Astrocyte (in vitro differentiated cells and primary cell): ENCODE results near the gene CRYBG1. TPM values are rescaled to one million over a fixed set of nuclear protein-coding genes. Genes with fewer than 3 reads are reported as not detected.

Experiments
- DNase-seq: peaks from one replicate; pipeline ENCODE4 v3.0.0-alpha.2; 2010; ENCODE audit warnings: low read depth
- FAIRE-seq: peaks from 2 replicates; lab custom pipeline; 2011; peaks lifted over from hg19 to GRCh38; lab: Jason Lieb, UNC
- H2AFZ ChIP-seq: 2 replicates; pipeline ENCODE4 v1.6.0; 2012; ENCODE audit warnings: low read depth, low read length, inconsistent platforms
- H3K27ac ChIP-seq: 2 replicates; pipeline ENCODE4 v1.5.1; 2011; ENCODE audit warnings: low read depth, low read length, inconsistent platforms
- H3K27me3 ChIP-seq: 2 replicates; pipeline ENCODE4 v1.6.0; 2011; ENCODE audit warnings: low read length, inconsistent platforms; ENCODE audit not compliant: insufficient read depth
- H3K36me3 ChIP-seq: 2 replicates; pipeline ENCODE4 v1.5.1; 2011; ENCODE audit warnings: low read length, inconsistent platforms; ENCODE audit not compliant: insufficient read depth
- H3K4me1 ChIP-seq: 2 replicates; pipeline ENCODE4 v1.5.1; 2011; ENCODE audit warnings: low read length, inconsistent platforms; ENCODE audit not compliant: insufficient read depth
- H3K4me2 ChIP-seq: 2 replicates; pipeline ENCODE4 v1.6.0; 2012; ENCODE audit warnings: low read length, inconsistent platforms
- H3K4me3 ChIP-seq: 2 replicates; pipeline ENCODE4 v1.5.1; 2011; ENCODE audit warnings: low read depth, mild to moderate bottlenecking, low read length, inconsistent platforms; ENCODE audit not compliant: insufficient read depth
- H3K79me2 ChIP-seq: 2 replicates; pipeline ENCODE4 v1.6.0; 2012; ENCODE audit warnings: mild to moderate bottlenecking, low read length, inconsistent platforms; ENCODE audit not compliant: insufficient read depth
- H3K9ac ChIP-seq: 2 replicates; pipeline ENCODE4 v1.6.0; 2012; ENCODE audit warnings: mild to moderate bottlenecking, low read length, inconsistent platforms
- H3K9me3 ChIP-seq: 2 replicates; pipeline ENCODE4 v1.5.1; 2012; ENCODE audit warnings: low read depth, mild to moderate bottlenecking, low read length, inconsistent platforms; ENCODE audit not compliant: insufficient read depth
- H4K20me1 ChIP-seq: 2 replicates; pipeline ENCODE4 v1.6.0; 2012; ENCODE audit warnings: low read length, inconsistent platforms; ENCODE audit not compliant: insufficient read depth
- H3K27ac Mint-ChIP-seq: one replicate; pipeline ENCODE4 v1.8.0; 2021; ENCODE audit warnings: mild to moderate bottlenecking, mixed read lengths; ENCODE audit not compliant: unreplicated experiment
- H3K27me3 Mint-ChIP-seq: one replicate; pipeline ENCODE4 v1.8.0; 2021; ENCODE audit warnings: low read depth, mixed read lengths; ENCODE audit not compliant: unreplicated experiment
- H3K36me3 Mint-ChIP-seq: one replicate; pipeline ENCODE4 v1.8.0; 2021; ENCODE audit warnings: low read depth, mixed read lengths; ENCODE audit not compliant: unreplicated experiment
- H3K4me1 Mint-ChIP-seq: one replicate; pipeline ENCODE4 v1.8.0; 2021; ENCODE audit warnings: low read depth, mixed read lengths; ENCODE audit not compliant: unreplicated experiment
- H3K4me3 Mint-ChIP-seq: one replicate; pipeline ENCODE4 v1.8.0; 2021; ENCODE audit warnings: mild to moderate bottlenecking, moderate library complexity, mixed read lengths; ENCODE audit not compliant: unreplicated experiment
- H3K9me3 Mint-ChIP-seq: one replicate; pipeline ENCODE4 v1.8.0; 2021; ENCODE audit warnings: mild to moderate bottlenecking, mixed read lengths; ENCODE audit not compliant: unreplicated experiment
- EZH2 ChIP-seq: IDR thresholded peaks from 2 replicates; pipeline ENCODE4 v1.6.1; 2012; ENCODE audit warnings: mild to moderate bottlenecking, low read length, inconsistent platforms; ENCODE audit not compliant: insufficient read depth
- total RNA-seq: library from RNA; stranded (reverse); gene quantifications from 2 replicates; pipeline ENCODE4 v1.2.1, GENCODE V29; 2021
- TF ChIP-seq, protein P1 (sequence below): IDR thresholded peaks from 2 replicates; pipeline ENCODE4 v1.5.1; 2011; ENCODE audit warnings: low read depth, mild to moderate bottlenecking, inconsistent platforms, low read length, moderate library complexity; ENCODE audit not compliant: insufficient read depth

Gene CRYBG1
- total RNA-seq, 1 donor from 2014 or later = 0.64 TPM

GRCh38 chr6:106525882-106526275, 165.4 kb downstream of the CRYBG1 start:
- Mint-ChIP-seq H3K4me3 (no peak overlapping the region), H3K27me3 (no peaks in the 10 kb centered on the region), H3K4me1 (peaks cover 25% of the 10 kb centered on the region), H3K27ac (no peak overlapping the region), H3K36me3 (no peaks in the 10 kb centered on the region), H3K9me3 (no peaks in the 10 kb centered on the region)
- DNase-seq (no peak), FAIRE-seq (no peak)
- H3K4me1 ChIP-seq = peaks cover 17% of the 10 kb centered on the region
- H3K79me2 ChIP-seq = no peaks in the 10 kb centered on the region
- TF ChIP-seq, protein P1, sequence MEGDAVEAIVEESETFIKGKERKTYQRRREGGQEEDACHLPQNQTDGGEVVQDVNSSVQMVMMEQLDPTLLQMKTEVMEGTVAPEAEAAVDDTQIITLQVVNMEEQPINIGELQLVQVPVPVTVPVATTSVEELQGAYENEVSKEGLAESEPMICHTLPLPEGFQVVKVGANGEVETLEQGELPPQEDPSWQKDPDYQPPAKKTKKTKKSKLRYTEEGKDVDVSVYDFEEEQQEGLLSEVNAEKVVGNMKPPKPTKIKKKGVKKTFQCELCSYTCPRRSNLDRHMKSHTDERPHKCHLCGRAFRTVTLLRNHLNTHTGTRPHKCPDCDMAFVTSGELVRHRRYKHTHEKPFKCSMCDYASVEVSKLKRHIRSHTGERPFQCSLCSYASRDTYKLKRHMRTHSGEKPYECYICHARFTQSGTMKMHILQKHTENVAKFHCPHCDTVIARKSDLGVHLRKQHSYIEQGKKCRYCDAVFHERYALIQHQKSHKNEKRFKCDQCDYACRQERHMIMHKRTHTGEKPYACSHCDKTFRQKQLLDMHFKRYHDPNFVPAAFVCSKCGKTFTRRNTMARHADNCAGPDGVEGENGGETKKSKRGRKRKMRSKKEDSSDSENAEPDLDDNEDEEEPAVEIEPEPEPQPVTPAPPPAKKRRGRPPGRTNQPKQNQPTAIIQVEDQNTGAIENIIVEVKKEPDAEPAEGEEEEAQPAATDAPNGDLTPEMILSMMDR = no peak
- no peak for TF ChIP-seq EZH2
- H2AFZ ChIP-seq = no peak overlapping the region
- H3K27ac ChIP-seq = no peak overlapping the region
- no peak overlapping the region for H3K9ac ChIP-seq
- H3K27me3 ChIP-seq = no peaks in the 10 kb centered on the region
- H3K36me3 ChIP-seq = no peaks in the 10 kb centered on the region
- H3K4me2 ChIP-seq = no peak overlapping the region
- H3K4me3 ChIP-seq = no peak overlapping the region
- H3K9me3 ChIP-seq = no peaks in the 10 kb centered on the region
- no peaks in the 10 kb centered on the region for H4K20me1 ChIP-seq

DNA sequence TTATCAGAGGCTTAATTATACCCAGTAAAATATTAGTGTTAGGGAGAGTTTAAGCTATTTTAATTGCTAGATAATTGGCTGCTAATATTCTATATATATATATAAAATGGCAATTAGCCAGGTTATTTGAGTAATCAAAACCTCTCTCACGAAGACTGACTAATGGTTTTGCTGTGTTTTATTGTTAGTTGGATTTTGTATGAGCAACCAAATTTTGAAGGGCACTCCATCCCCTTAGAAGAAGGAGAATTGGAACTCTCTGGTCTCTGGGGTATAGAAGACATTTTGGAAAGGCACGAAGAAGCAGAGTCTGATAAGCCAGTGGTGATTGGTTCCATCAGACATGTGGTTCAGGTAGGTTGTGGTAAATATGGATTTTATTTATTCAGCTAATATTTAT, 166.6 kb downstream of the CRYBG1 start:
- no peak overlapping the region for H3K4me3 Mint-ChIP-seq
- H3K36me3 ChIP-seq = no peaks in the 10 kb centered on the region
- H3K27ac ChIP-seq = peak overlapping the region; percentile 82
- H4K20me1 ChIP-seq = no peaks in the 10 kb centered on the region
- no peaks in the 10 kb centered on the region for H3K9me3 Mint-ChIP-seq
- H3K79me2 ChIP-seq = no peaks in the 10 kb centered on the region
- H3K9me3 ChIP-seq = no peaks in the 10 kb centered on the region
- no peak overlapping the region for H3K27ac Mint-ChIP-seq
- TF ChIP-seq, protein P1 = no peak
- no peak for TF ChIP-seq EZH2
- H3K4me3 ChIP-seq = no peak overlapping the region
- H3K36me3 Mint-ChIP-seq = no peaks in the 10 kb centered on the region
- H3K4me1 ChIP-seq = peaks cover 17% of the 10 kb centered on the region
- no peak for FAIRE-seq
- H3K27me3 Mint-ChIP-seq = no peaks in the 10 kb centered on the region
- no peak for DNase-seq
- H3K4me1 Mint-ChIP-seq = peaks cover 21% of the 10 kb centered on the region
- H2AFZ ChIP-seq = no peak overlapping the region
- no peak overlapping the region for H3K9ac ChIP-seq
- no peaks in the 10 kb centered on the region for H3K27me3 ChIP-seq
- no peak overlapping the region for H3K4me2 ChIP-seq

- H3K36me3 ChIP-seq = no peaks in the 10 kb centered on the region
- H3K4me1 ChIP-seq = peaks cover 17% of the 10 kb centered on the region
- Mint-ChIP-seq H3K36me3 (no peaks in the 10 kb centered on the region), H3K4me3 (peak overlapping the region; percentile 29), H3K4me1 (peaks cover 21% of the 10 kb centered on the region), H3K27me3 (no peaks in the 10 kb centered on the region), H3K9me3 (no peaks in the 10 kb centered on the region), H3K27ac (peak overlapping the region; percentile 99)
- no peak overlapping the region for H2AFZ ChIP-seq
- peak; percentile 95 for FAIRE-seq
- H3K27me3 ChIP-seq = no peaks in the 10 kb centered on the region
- H3K4me3 ChIP-seq = no peak overlapping the region
- H3K9ac ChIP-seq = peak overlapping the region; percentile 57
- peak overlapping the region; percentile 62 for H3K4me2 ChIP-seq
- TF ChIP-seq, protein P1 = no peak
- TF ChIP-seq EZH2 = no peak
- H3K79me2 ChIP-seq = no peaks in the 10 kb centered on the region
- H3K27ac ChIP-seq = peak overlapping the region; percentile 82
- H3K9me3 ChIP-seq = no peaks in the 10 kb centered on the region
- peak; percentile 98 for DNase-seq
- no peaks in the 10 kb centered on the region for H4K20me1 ChIP-seq
Observed at GRCh38 chr6:106527979-106528378, 167.5 kb downstream of the CRYBG1 start.
